Bronchial epithelial cell (primary cell): Measurements from ENCODE around the gene SULT4A1. TPM values are rescaled to one million over a fixed set of nuclear protein-coding genes. Genes with fewer than 3 reads are reported as not detected.
A peak's percentile ranks its signal among the peaks of the same experiment; 100 is the strongest.

Experiments used
- DNase-seq: peaks from one replicate; pipeline ENCODE4 v3.0.0-alpha.2; 2010; ENCODE audit warnings: low read depth
- FAIRE-seq: peaks from 2 replicates; lab custom pipeline; 2011; peaks lifted over from hg19 to GRCh38; lab: Jason Lieb, UNC
- H3K27me3 ChIP-seq: 2 replicates; pipeline ENCODE4 v1.5.1; 2011; ENCODE audit warnings: low read length; ENCODE audit not compliant: control insufficient read depth, insufficient read depth
- H3K36me3 ChIP-seq: 2 replicates; pipeline ENCODE4 v1.5.1; 2011; ENCODE audit warnings: low read length; ENCODE audit not compliant: control insufficient read depth, insufficient read depth
- H3K4me3 ChIP-seq: 2 replicates; pipeline ENCODE4 v1.5.1; 2011; ENCODE audit warnings: mild to moderate bottlenecking, low read depth, low read length, control low read depth
- CTCF ChIP-seq: IDR thresholded peaks from 2 replicates; pipeline ENCODE4 v1.5.1; 2011; ENCODE audit warnings: mild to moderate bottlenecking, moderate library complexity, low read length, control low read depth, inconsistent platforms; ENCODE audit not compliant: insufficient read depth, severe bottlenecking
- total RNA-seq: library from RNA; depleted of rRNA; stranded (reverse); fragments of >200 nt; gene quantifications from 2 replicates; pipeline ENCODE4 v1.2.1, GENCODE V29; 2014

SULT4A1 gene
- total RNA-seq, 1 donor from 2014 or later, result under 0.01 TPM

GRCh38 chr22:43802897-43803495 lies 59.3 kb downstream of the SULT4A1 start:
- DNase-seq (no peak), FAIRE-seq (no peak)
- no peak for TF ChIP-seq CTCF
- no peaks in the 10 kb centered on the region for H3K27me3 ChIP-seq
- H3K4me3 ChIP-seq, result no peak overlapping the region
- no peaks in the 10 kb centered on the region for H3K36me3 ChIP-seq

- TF ChIP-seq CTCF, result no peak
- Histone ChIP-seq H3K36me3 (no peaks in the 10 kb centered on the region), H3K4me3 (no peak overlapping the region), H3K27me3 (no peaks in the 10 kb centered on the region)
- DNase-seq (no peak), FAIRE-seq (no peak)
These were observed 61.3 kb downstream of the SULT4A1 start for GRCh38 chr22:43800970-43801369.

- H3K36me3 ChIP-seq, result no peaks in the 10 kb centered on the region
- H3K4me3 ChIP-seq, result no peak overlapping the region
- DNase-seq (no peak), FAIRE-seq (no peak)
- TF ChIP-seq CTCF, result no peak
- H3K27me3 ChIP-seq, result no peaks in the 10 kb centered on the region
These were observed 63.8 kb downstream of the SULT4A1 start for GRCh38 chr22:43798492-43798891.

GRCh38 chr22:43796567-43796966 lies 65.7 kb downstream of the SULT4A1 start:
- FAIRE-seq, result no peak
- Histone ChIP-seq H3K4me3 (no peak overlapping the region), H3K36me3 (no peaks in the 10 kb centered on the region), H3K27me3 (no peaks in the 10 kb centered on the region)
- TF ChIP-seq CTCF, result peak; percentile 60
- peak; percentile 35 for DNase-seq

- H3K27me3 ChIP-seq, result no peaks in the 10 kb centered on the region
- no peak overlapping the region for H3K4me3 ChIP-seq
- DNase-seq, result no peak
- H3K36me3 ChIP-seq, result no peaks in the 10 kb centered on the region
- no peak for FAIRE-seq
- TF ChIP-seq CTCF, result no peak
These were observed 67.0 kb downstream of the SULT4A1 start for GRCh38 chr22:43795320-43795719.

GRCh38 chr22:43792905-43793304 lies 69.4 kb downstream of the SULT4A1 start:
- DNase-seq (no peak), FAIRE-seq (no peak)
- Histone ChIP-seq H3K4me3 (no peak overlapping the region), H3K27me3 (no peaks in the 10 kb centered on the region), H3K36me3 (no peaks in the 10 kb centered on the region)
- TF ChIP-seq CTCF, result no peak
